Left ventricle myocardium inferior (tissue), 1 donor: ENCODE measurements around the gene COPS2. TPM values are rescaled to one million over a fixed set of nuclear protein-coding genes. Genes with fewer than 3 reads are reported as not detected.

ENCODE experiments used
- DNase-seq: peaks from one replicate; pipeline ENCODE4 v3.0.0-alpha.2; 2020
- H3K27ac ChIP-seq: fragments of 200-600 bp; replicated peaks from 2 replicates; pipeline ENCODE4 v1.8.0; 2021
- H3K27me3 ChIP-seq: fragments of 200-600 bp; 2 replicates; pipeline ENCODE4 v1.8.0; 2021; ENCODE audit warnings: low read depth
- H3K36me3 ChIP-seq: fragments of 200-600 bp; 2 replicates; pipeline ENCODE4 v1.8.0; 2021
- H3K4me1 ChIP-seq: fragments of 200-600 bp; 2 replicates; pipeline ENCODE4 v1.8.0; 2021
- H3K4me3 ChIP-seq: fragments of 200-600 bp; 2 replicates; pipeline ENCODE4 v1.8.0; 2021; ENCODE audit warnings: mild to moderate bottlenecking, moderate library complexity
- H3K9me3 ChIP-seq: fragments of 200-600 bp; replicated peaks from 2 replicates; pipeline ENCODE4 v1.8.0; 2021
- CTCF ChIP-seq: fragments of 200-600 bp; IDR thresholded peaks from 2 replicates; pipeline ENCODE4 v1.8.0; 2021; ENCODE audit warnings: antibody characterized with exemption, mild to moderate bottlenecking, borderline replicate concordance
- intact Hi-C: fragments of 100-400 bp; cut with micrococcal nuclease; formaldehyde crosslinking; loops from one replicate; pipeline ENCODE4 v1.11.0; 2022
- total RNA-seq: library from RNA; stranded (reverse); fragmentation: NEBNext Ultra II Directional; extraction: Animal tissue kit (Norgen Biotek cat#: 25700); gene quantifications from one replicate; pipeline ENCODE4 v1.2.1, GENCODE V29; 2021
- donor health status: DM: no; HTN: yes; CAD: no; lungs with severe emphysema.

Gene COPS2
- total RNA-seq, 1 donor from 2014 or later: 79.5 TPM

GRCh38 chr15:49169880-49170597, 14.6 kb upstream of the COPS2 start, which contains the start of gene GALK2:
GALK2 (plus strand) TSS chr15:49170247; CDS start chr15:49170323, 76 bp downstream.
- no peak for TF ChIP-seq CTCF
- peak within 1 kb of the TSS; percentile 73 for H3K4me3 ChIP-seq
- H3K9me3 ChIP-seq: no peaks in the 10 kb centered on the region
- intact Hi-C loops: no loop called here
- peaks cover 21% of the 10 kb centered on the region for H3K4me1 ChIP-seq
- H3K36me3 ChIP-seq: no peaks in the 10 kb centered on the region
- peak; percentile 80 for DNase-seq
- peak within 1 kb of the TSS; percentile 79 for H3K27ac ChIP-seq
- no peaks in the 10 kb centered on the region for H3K27me3 ChIP-seq

DNA sequence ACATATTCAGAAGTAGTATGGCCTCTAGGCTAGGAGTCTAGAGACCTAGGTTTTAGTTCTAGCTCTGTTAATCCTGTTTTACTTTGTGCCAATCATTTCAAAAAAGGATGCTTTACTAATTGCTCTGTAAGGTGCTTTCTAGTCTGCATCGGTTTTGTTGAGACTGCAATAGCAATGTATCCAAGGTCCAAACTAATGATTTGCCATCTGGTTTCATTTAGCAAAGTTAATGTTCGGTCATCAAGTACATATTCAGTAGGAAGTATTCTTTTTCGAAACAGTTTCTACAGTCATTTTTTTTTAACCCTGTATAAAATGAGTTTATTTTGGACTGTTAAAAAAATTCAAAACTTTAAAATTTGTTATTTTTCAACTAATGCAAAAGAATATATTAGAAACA, 12.6 kb upstream of the COPS2 start:
- Histone ChIP-seq H3K27ac (no peak overlapping the region), H3K4me3 (no peak overlapping the region), H3K36me3 (peaks cover under 1% of the 10 kb centered on the region), H3K4me1 (peaks cover 20% of the 10 kb centered on the region), H3K27me3 (no peaks in the 10 kb centered on the region), H3K9me3 (no peaks in the 10 kb centered on the region)
- no peak for DNase-seq
- TF ChIP-seq CTCF: no peak
- intact Hi-C loops: no loop called here

GRCh38 chr15:49164865-49165264, 9.5 kb upstream of the COPS2 start:
- DNase-seq: no peak
- no peak overlapping the region for H3K4me3 ChIP-seq
- H3K27me3 ChIP-seq: no peaks in the 10 kb centered on the region
- no peak overlapping the region for H3K27ac ChIP-seq
- peaks cover 5% of the 10 kb centered on the region for H3K4me1 ChIP-seq
- TF ChIP-seq CTCF: no peak
- H3K9me3 ChIP-seq: no peaks in the 10 kb centered on the region
- peaks cover 13% of the 10 kb centered on the region for H3K36me3 ChIP-seq
- intact Hi-C loops: no loop called here

- intact Hi-C loops: no loop called here
- H3K27me3 ChIP-seq: no peaks in the 10 kb centered on the region
- H3K4me1 ChIP-seq: no peaks in the 10 kb centered on the region
- H3K27ac ChIP-seq: no peak overlapping the region
- no peak for TF ChIP-seq CTCF
- peaks cover 13% of the 10 kb centered on the region for H3K36me3 ChIP-seq
- no peak overlapping the region for H3K4me3 ChIP-seq
- DNase-seq: no peak
- H3K9me3 ChIP-seq: no peaks in the 10 kb centered on the region
Observed at GRCh38 chr15:49163678-49164077, 8.3 kb upstream of the COPS2 start.

GRCh38 chr15:49155834-49156627, 632 bp upstream of the COPS2 start:
- TF ChIP-seq CTCF: no peak
- Histone ChIP-seq H3K36me3 (no peaks in the 10 kb centered on the region), H3K27me3 (no peaks in the 10 kb centered on the region), H3K4me1 (peaks cover 64% of the 10 kb centered on the region), H3K9me3 (no peaks in the 10 kb centered on the region), H3K4me3 (peak overlapping the region; percentile 90), H3K27ac (peak overlapping the region; percentile 88)
- intact Hi-C loops: no loop called here
- DNase-seq: no peak
